ENCODE measurements around the gene GATD1.

GATD1 gene

GRCh38 chr11:819129-819931, 42.0 kb upstream of the GATD1 start:
- peaks cover 9% of the 10 kb centered on the region for H3K4me1 Mint-ChIP-seq
- H3K9me3 Mint-ChIP-seq: no peaks in the 10 kb centered on the region
- H3K27ac Mint-ChIP-seq: no peak overlapping the region
- H3K27me3 Mint-ChIP-seq (ENCODE audit: low read depth, poor library complexity): peaks cover 3% of the 10 kb centered on the region
- TF ChIP-seq CTCF (IDR thresholded peaks at IDR 0.05): no peak
- peaks cover 6% of the 10 kb centered on the region for H3K36me3 Mint-ChIP-seq (ENCODE audit: low read depth)
- H3K4me3 Mint-ChIP-seq: peak overlapping the region; percentile 84
- peak; percentile 97 for DNase-seq

- H3K36me3 Mint-ChIP-seq (ENCODE audit: low read depth): peaks cover 11% of the 10 kb centered on the region
- peak within 1 kb of the TSS; percentile 76 for H3K27ac Mint-ChIP-seq
- H3K4me3 Mint-ChIP-seq: peak within 1 kb of the TSS; percentile 84
Observed at GRCh38 chr11:818396-819128, 41.3 kb upstream of the GATD1 start, which contains the start of gene PNPLA2. Gene PNPLA2 (plus strand): TSS chr11:818914. CDS start chr11:819719, 805 bp downstream.

GRCh38 chr11:816433-816779, 39.1 kb upstream of the GATD1 start:
- Mint-ChIP-seq H3K4me3 (no peak overlapping the region), H3K4me1 (peaks cover 12% of the 10 kb centered on the region), H3K9me3 (no peaks in the 10 kb centered on the region), H3K27me3 (ENCODE audit: low read depth, poor library complexity) (peaks cover 3% of the 10 kb centered on the region), H3K27ac (no peak overlapping the region), H3K36me3 (ENCODE audit: low read depth) (peaks cover 21% of the 10 kb centered on the region)
- DNase-seq: no peak
- TF ChIP-seq CTCF (IDR thresholded peaks at IDR 0.05): no peak

More at GRCh38 chr11:818396-819128, 41.3 kb upstream of the GATD1 start, which contains the start of gene PNPLA2:
- no peak for TF ChIP-seq CTCF (IDR thresholded peaks at IDR 0.05)
- Mint-ChIP-seq H3K9me3 (no peaks in the 10 kb centered on the region), H3K4me1 (peaks cover 9% of the 10 kb centered on the region), H3K27me3 (ENCODE audit: low read depth, poor library complexity) (peaks cover 3% of the 10 kb centered on the region)
- DNase-seq: no peak

GRCh38 chr11:815675-816432, 38.6 kb upstream of the GATD1 start:
- Mint-ChIP-seq H3K9me3 (no peaks in the 10 kb centered on the region), H3K36me3 (ENCODE audit: low read depth) (peaks cover 27% of the 10 kb centered on the region), H3K4me1 (peaks cover 15% of the 10 kb centered on the region), H3K27me3 (ENCODE audit: low read depth, poor library complexity) (peaks cover 3% of the 10 kb centered on the region), H3K4me3 (no peak overlapping the region), H3K27ac (no peak overlapping the region)
- DNase-seq: no peak
- TF ChIP-seq CTCF (IDR thresholded peaks at IDR 0.05): no peak

- Mint-ChIP-seq H3K4me3 (no peak overlapping the region), H3K27ac (no peak overlapping the region), H3K27me3 (ENCODE audit: low read depth, poor library complexity) (peaks cover 3% of the 10 kb centered on the region)
Observed at GRCh38 chr11:813456-814096, 36.3 kb upstream of the GATD1 start.

More at GRCh38 chr11:813456-814096, 36.3 kb upstream of the GATD1 start:
- Mint-ChIP-seq H3K36me3 (ENCODE audit: low read depth) (peaks cover 28% of the 10 kb centered on the region), H3K4me1 (peaks cover 25% of the 10 kb centered on the region), H3K9me3 (no peaks in the 10 kb centered on the region)
- DNase-seq: no peak
- TF ChIP-seq CTCF (IDR thresholded peaks at IDR 0.05): no peak

Data from nephron progenitor cell (in vitro differentiated cells).